ENCODE data around the gene CHID1. TPM values are rescaled to one million over a fixed set of nuclear protein-coding genes. Genes with fewer than 3 reads are reported as not detected.

CHID1 gene
- total and polyA plus RNA-seq, 2 donors (not counting 1 experiment from before 2014, with no cell fraction given): 31.0 to 68.1 TPM

DNA sequence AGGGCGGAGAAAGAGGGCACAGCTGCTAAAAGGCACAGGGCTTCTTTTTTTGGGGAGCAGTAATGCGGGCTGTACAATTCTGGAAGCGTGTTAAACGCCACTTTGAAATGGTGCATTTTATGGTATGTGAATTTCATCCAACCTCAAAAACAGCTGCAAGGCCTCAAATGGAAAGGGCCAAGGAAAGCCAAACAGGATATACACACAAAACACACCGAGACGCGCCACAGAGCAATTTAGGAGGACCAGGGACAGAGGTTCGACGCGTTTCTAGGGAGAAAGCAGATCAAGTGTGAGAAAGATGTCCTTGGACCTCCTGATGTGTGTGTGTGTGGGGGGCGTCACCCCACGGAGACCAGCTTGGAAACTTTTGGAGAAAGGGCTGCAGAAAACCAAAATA lies 36.9 kb downstream of the CHID1 start:
- no peaks in the 10 kb centered on the region for H3K4me1 Mint-ChIP-seq
- Histone ChIP-seq H3K9ac (ENCODE audit: low read length) (no peak overlapping the region), H3K9me3 (ENCODE audit: control extremely low read depth in 1 of 3, control insufficient read depth in 2 of 3, insufficient read depth in 1 of 3, low read length in 2 of 3) (no peaks in the 10 kb centered on the region), H4K20me1 (ENCODE audit: control insufficient read depth, insufficient read depth, low read length, poor library complexity, severe bottlenecking) (no peaks in the 10 kb centered on the region), H3K79me2 (ENCODE audit: control insufficient read depth, insufficient read depth, low read length) (no peaks in the 10 kb centered on the region), H3K4me2 (replicated peaks; ENCODE audit: low read depth, low read length, poor library complexity, severe bottlenecking) (no peak overlapping the region), H3K27ac (ENCODE audit: low read length in 2 of 2) (no peak overlapping the region), H2AFZ (ENCODE audit: insufficient read depth, low read depth, low read length, poor library complexity, severe bottlenecking) (no peak overlapping the region), H3K27me3 (replicated peaks in 1 of 4; ENCODE audit: control extremely low read depth in 1 of 4, control insufficient read depth in 3 of 4, insufficient read depth in 4 of 4, low read length in 3 of 4) (no peaks in the 10 kb centered on the region), H3K4me1 (ENCODE audit: control insufficient read depth in 2 of 2, insufficient read depth in 2 of 2, low read length in 2 of 2) (no peaks in the 10 kb centered on the region), H3K4me3 (ENCODE audit: control extremely low read depth in 1 of 5, extremely low read depth in 1 of 5, insufficient read depth in 1 of 5, low read depth in 2 of 5, low read length in 4 of 5) (no peak overlapping the region), H3K36me3 (replicated peaks in 1 of 2; ENCODE audit: control extremely low read depth in 1 of 2, control insufficient read depth in 1 of 2, extremely low read depth in 1 of 2, insufficient read depth in 2 of 2, low read length in 1 of 2) (peaks cover 0 to 6% of the 10 kb centered on the region in 2 experiments)
- TF ChIP-seq EZH2 (IDR thresholded peaks at IDR 0.05; ENCODE audit: borderline replicate concordance, insufficient read depth, low read depth, low read length, poor library complexity, severe bottlenecking): no peak
- TF ChIP-seq, protein P1, sequence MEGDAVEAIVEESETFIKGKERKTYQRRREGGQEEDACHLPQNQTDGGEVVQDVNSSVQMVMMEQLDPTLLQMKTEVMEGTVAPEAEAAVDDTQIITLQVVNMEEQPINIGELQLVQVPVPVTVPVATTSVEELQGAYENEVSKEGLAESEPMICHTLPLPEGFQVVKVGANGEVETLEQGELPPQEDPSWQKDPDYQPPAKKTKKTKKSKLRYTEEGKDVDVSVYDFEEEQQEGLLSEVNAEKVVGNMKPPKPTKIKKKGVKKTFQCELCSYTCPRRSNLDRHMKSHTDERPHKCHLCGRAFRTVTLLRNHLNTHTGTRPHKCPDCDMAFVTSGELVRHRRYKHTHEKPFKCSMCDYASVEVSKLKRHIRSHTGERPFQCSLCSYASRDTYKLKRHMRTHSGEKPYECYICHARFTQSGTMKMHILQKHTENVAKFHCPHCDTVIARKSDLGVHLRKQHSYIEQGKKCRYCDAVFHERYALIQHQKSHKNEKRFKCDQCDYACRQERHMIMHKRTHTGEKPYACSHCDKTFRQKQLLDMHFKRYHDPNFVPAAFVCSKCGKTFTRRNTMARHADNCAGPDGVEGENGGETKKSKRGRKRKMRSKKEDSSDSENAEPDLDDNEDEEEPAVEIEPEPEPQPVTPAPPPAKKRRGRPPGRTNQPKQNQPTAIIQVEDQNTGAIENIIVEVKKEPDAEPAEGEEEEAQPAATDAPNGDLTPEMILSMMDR (IDR thresholded peaks at IDR 0.05): no peak
- POLR2A ChIA-PET: no interaction called here
- 97% methylated on average over 5 of the region's 12 CpGs for WGBS (ENCODE audit: insufficient coverage)
- DNase-seq (no peak), ATAC-seq (ENCODE audit: low read depth) (no peak)
- intact Hi-C loops (cut with micrococcal nuclease): no loop called here
- CTCF ChIA-PET: no interaction called here
- no peaks in the 10 kb centered on the region for H3K9me3 Mint-ChIP-seq (ENCODE audit: insufficient read depth)
- no peak overlapping the region for H3K27ac Mint-ChIP-seq
- H3K4me3 Mint-ChIP-seq: no peak overlapping the region
- no peaks in the 10 kb centered on the region for H3K27me3 Mint-ChIP-seq

DNA sequence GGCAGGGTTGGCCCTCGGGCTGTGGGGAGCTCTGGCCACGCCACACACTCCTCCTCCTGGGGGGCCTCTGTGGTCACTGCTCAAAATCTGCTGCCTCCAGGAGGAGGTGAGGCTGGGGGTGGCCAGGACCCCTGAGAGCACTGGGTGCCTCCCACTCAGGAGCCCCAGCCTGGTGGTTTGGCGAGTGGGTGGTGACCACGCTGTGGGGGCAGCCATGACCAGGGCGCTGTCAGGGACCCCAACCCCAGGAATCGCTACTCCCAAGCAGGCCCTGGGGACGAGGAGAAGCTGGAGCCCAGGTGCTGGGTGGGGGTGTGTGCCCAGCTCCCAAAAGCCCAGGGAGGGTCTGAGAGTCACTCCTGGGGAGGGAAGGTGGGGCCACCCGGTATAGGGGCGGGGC lies 37.8 kb downstream of the CHID1 start:
- POLR2A ChIA-PET: no interaction called here
- Histone ChIP-seq H3K4me1 (ENCODE audit: control insufficient read depth in 2 of 2, insufficient read depth in 2 of 2, low read length in 2 of 2) (no peaks in the 10 kb centered on the region), H3K4me2 (replicated peaks; ENCODE audit: low read depth, low read length, poor library complexity, severe bottlenecking) (no peak overlapping the region), H3K36me3 (replicated peaks in 1 of 2; ENCODE audit: control extremely low read depth in 1 of 2, control insufficient read depth in 1 of 2, extremely low read depth in 1 of 2, insufficient read depth in 2 of 2, low read length in 1 of 2) (peaks cover 0 to 6% of the 10 kb centered on the region in 2 experiments), H3K9me3 (ENCODE audit: control extremely low read depth in 1 of 3, control insufficient read depth in 2 of 3, insufficient read depth in 1 of 3, low read length in 2 of 3) (no peaks in the 10 kb centered on the region), H3K27me3 (replicated peaks in 1 of 4; ENCODE audit: control extremely low read depth in 1 of 4, control insufficient read depth in 3 of 4, insufficient read depth in 4 of 4, low read length in 3 of 4) (no peaks in the 10 kb centered on the region), H3K27ac (ENCODE audit: low read length in 2 of 2) (no peak overlapping the region), H2AFZ (ENCODE audit: insufficient read depth, low read depth, low read length, poor library complexity, severe bottlenecking) (no peak overlapping the region), H4K20me1 (ENCODE audit: control insufficient read depth, insufficient read depth, low read length, poor library complexity, severe bottlenecking) (no peaks in the 10 kb centered on the region), H3K4me3 (ENCODE audit: control extremely low read depth in 1 of 5, extremely low read depth in 1 of 5, insufficient read depth in 1 of 5, low read depth in 2 of 5, low read length in 4 of 5) (no peak overlapping the region), H3K79me2 (ENCODE audit: control insufficient read depth, insufficient read depth, low read length) (no peaks in the 10 kb centered on the region), H3K9ac (ENCODE audit: low read length) (no peak overlapping the region)
- intact Hi-C loops (cut with micrococcal nuclease): no loop called here
- Mint-ChIP-seq H3K27me3 (no peaks in the 10 kb centered on the region), H3K9me3 (ENCODE audit: insufficient read depth) (no peaks in the 10 kb centered on the region), H3K4me3 (no peak overlapping the region), H3K27ac (no peak overlapping the region), H3K4me1 (no peaks in the 10 kb centered on the region)
- DNase-seq (no peak), ATAC-seq (ENCODE audit: low read depth) (no peak)
- TF ChIP-seq EZH2 (IDR thresholded peaks at IDR 0.05; ENCODE audit: borderline replicate concordance, insufficient read depth, low read depth, low read length, poor library complexity, severe bottlenecking): no peak
- TF ChIP-seq, protein P1 (IDR thresholded peaks at IDR 0.05): no peak
- CTCF ChIA-PET: no interaction called here
- 97% methylated on average over 9 of the region's 9 CpGs for WGBS (ENCODE audit: insufficient coverage)
